DOHH2 (cell line): ENCODE results near the gene RSPO4.

Experiments
- H3F3A ChIP-seq: fragments of 200-600 bp; sonication (generic), shearing (Covaris generic); 2 replicates; pipeline ENCODE4 v1.6.0; 2016; ENCODE audit warnings: antibody characterized with exemption, mild to moderate bottlenecking; ENCODE audit not compliant: control insufficient read depth, insufficient read depth
- H3K27ac ChIP-seq: fragments of 200-600 bp; sonication (generic); 2 replicates; pipeline ENCODE4 v1.5.1; 2014; ENCODE audit warnings: low read depth, mild to moderate bottlenecking, low read length, moderate library complexity
- H3K27me3 ChIP-seq: fragments of 200-600 bp; sonication (generic); 2 replicates; pipeline ENCODE4 v1.6.1; 2014; ENCODE audit warnings: mild to moderate bottlenecking, low read length, mixed read lengths; ENCODE audit not compliant: control insufficient read depth
- H3K36me3 ChIP-seq: fragments of 200-600 bp; sonication (generic); 2 replicates; pipeline ENCODE4 v1.6.1; 2014; ENCODE audit warnings: mild to moderate bottlenecking, low read length, moderate library complexity, mixed read lengths; ENCODE audit not compliant: control insufficient read depth
- H3K4me1 ChIP-seq: fragments of 200-600 bp; sonication (generic); 2 replicates; pipeline ENCODE4 v1.6.1; 2014; ENCODE audit warnings: mild to moderate bottlenecking, low read length, mixed read lengths; ENCODE audit not compliant: control insufficient read depth
- H3K4me2 ChIP-seq: fragments of 200-600 bp; sonication (generic); 2 replicates; pipeline ENCODE4 v1.6.0; 2014; ENCODE audit warnings: mild to moderate bottlenecking, low read length, moderate library complexity
- H3K4me3 ChIP-seq: fragments of 200-600 bp; sonication (generic); 2 replicates; pipeline ENCODE4 v1.5.1; 2014; ENCODE audit warnings: mild to moderate bottlenecking, low read length, mixed read lengths
- H3K79me2 ChIP-seq: fragments of 200-600 bp; sonication (generic); 2 replicates; pipeline ENCODE4 v1.6.1; 2014; ENCODE audit warnings: mild to moderate bottlenecking, low read length, mixed read lengths; ENCODE audit not compliant: control insufficient read depth
- H3K9me2 ChIP-seq: fragments of 200-600 bp; sonication (generic); replicated peaks from 2 replicates; pipeline ENCODE4 v1.6.1; 2014; ENCODE audit warnings: mild to moderate bottlenecking, low read length, mixed read lengths; ENCODE audit not compliant: control insufficient read depth
- H3K9me3 ChIP-seq: fragments of 200-600 bp; sonication (generic); 2 replicates; pipeline ENCODE4 v1.6.1; 2014; ENCODE audit warnings: antibody characterized with exemption, low read length, mixed read lengths; ENCODE audit not compliant: control insufficient read depth, insufficient read depth
- H4K20me1 ChIP-seq: fragments of 200-600 bp; sonication (generic); 2 replicates; pipeline ENCODE4 v1.6.0; 2014; ENCODE audit warnings: low read depth, mild to moderate bottlenecking, antibody characterized with exemption, low read length, moderate library complexity; ENCODE audit not compliant: control insufficient read depth, insufficient read depth
- EZH2phosphoT487 ChIP-seq: fragments of 200-600 bp; sonication (generic); IDR thresholded peaks from 2 replicates; pipeline ENCODE4 v1.6.1; 2017; ENCODE audit warnings: borderline replicate concordance, mild to moderate bottlenecking, antibody characterized with exemption, low read length, moderate library complexity, mixed read lengths
- TF ChIP-seq, protein P1 (sequence below): fragments of 200-600 bp; sonication (generic); IDR thresholded peaks from one replicate; pipeline ENCODE4 v1.5.1; 2014; ENCODE audit warnings: antibody characterized with exemption, mild to moderate bottlenecking, low read depth, low read length; ENCODE audit not compliant: poor library complexity, severe bottlenecking

Gene RSPO4

DNA sequence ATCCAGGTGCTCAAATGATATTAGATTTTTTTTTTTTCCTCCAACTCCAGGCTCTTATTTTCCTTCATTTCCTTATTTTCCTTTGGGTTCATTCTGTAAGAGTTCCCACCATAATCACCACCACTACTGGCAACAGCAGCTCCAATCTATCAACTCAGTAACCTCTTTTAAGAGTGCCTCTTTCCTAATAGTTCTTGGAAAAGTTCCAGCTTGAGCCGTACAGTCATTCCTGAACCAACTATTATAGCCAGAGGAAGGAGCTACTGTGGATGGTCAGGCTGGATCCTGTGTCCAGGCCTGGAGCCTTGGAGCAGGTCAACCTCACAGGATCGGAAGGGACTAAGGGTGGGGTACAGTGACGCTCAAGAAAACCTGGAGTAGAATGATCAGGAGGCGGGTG is 81.8 kb downstream of the RSPO4 start:
- no peaks in the 10 kb centered on the region for H3K4me1 ChIP-seq
- H3K27ac ChIP-seq: no peak overlapping the region
- no peaks in the 10 kb centered on the region for H3K79me2 ChIP-seq
- H3K36me3 ChIP-seq: no peaks in the 10 kb centered on the region
- no peaks in the 10 kb centered on the region for H3F3A ChIP-seq
- no peaks in the 10 kb centered on the region for H4K20me1 ChIP-seq
- no peak overlapping the region for H3K4me3 ChIP-seq
- no peak for TF ChIP-seq EZH2phosphoT487
- TF ChIP-seq, protein P1, sequence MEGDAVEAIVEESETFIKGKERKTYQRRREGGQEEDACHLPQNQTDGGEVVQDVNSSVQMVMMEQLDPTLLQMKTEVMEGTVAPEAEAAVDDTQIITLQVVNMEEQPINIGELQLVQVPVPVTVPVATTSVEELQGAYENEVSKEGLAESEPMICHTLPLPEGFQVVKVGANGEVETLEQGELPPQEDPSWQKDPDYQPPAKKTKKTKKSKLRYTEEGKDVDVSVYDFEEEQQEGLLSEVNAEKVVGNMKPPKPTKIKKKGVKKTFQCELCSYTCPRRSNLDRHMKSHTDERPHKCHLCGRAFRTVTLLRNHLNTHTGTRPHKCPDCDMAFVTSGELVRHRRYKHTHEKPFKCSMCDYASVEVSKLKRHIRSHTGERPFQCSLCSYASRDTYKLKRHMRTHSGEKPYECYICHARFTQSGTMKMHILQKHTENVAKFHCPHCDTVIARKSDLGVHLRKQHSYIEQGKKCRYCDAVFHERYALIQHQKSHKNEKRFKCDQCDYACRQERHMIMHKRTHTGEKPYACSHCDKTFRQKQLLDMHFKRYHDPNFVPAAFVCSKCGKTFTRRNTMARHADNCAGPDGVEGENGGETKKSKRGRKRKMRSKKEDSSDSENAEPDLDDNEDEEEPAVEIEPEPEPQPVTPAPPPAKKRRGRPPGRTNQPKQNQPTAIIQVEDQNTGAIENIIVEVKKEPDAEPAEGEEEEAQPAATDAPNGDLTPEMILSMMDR: no peak
- H3K9me3 ChIP-seq: no peaks in the 10 kb centered on the region
- H3K4me2 ChIP-seq: no peak overlapping the region
- H3K27me3 ChIP-seq: no peaks in the 10 kb centered on the region
- no peaks in the 10 kb centered on the region for H3K9me2 ChIP-seq

DNA sequence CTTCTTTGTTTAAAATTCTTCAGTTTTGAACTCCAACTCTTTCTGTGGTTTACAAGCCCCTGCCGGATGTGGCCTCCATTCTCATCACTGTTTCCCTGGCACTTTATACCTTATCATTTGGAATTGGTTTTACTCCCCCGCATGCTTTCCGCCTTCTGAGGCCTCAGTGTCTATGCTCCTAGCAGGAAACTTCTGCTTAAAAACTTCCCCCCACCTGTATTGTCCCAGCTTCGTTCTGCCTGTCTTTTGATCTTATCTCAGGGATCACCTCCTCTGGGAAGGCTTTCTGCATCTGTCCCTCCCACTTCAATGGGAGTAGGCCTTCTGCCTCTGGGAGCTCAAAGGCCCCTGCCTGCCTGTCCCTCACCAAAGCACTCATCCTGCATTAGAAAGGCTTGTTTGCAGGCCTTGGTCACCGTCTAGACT is 82.6 kb downstream of the RSPO4 start:
- Histone ChIP-seq H3K4me1 (no peaks in the 10 kb centered on the region), H3F3A (no peaks in the 10 kb centered on the region), H3K9me3 (no peaks in the 10 kb centered on the region), H3K79me2 (no peaks in the 10 kb centered on the region), H3K27me3 (no peaks in the 10 kb centered on the region), H3K9me2 (no peaks in the 10 kb centered on the region), H3K27ac (no peak overlapping the region), H3K4me2 (no peak overlapping the region), H3K36me3 (no peaks in the 10 kb centered on the region), H4K20me1 (no peaks in the 10 kb centered on the region), H3K4me3 (no peak overlapping the region)
- TF ChIP-seq, protein P1: no peak
- no peak for TF ChIP-seq EZH2phosphoT487

DNA sequence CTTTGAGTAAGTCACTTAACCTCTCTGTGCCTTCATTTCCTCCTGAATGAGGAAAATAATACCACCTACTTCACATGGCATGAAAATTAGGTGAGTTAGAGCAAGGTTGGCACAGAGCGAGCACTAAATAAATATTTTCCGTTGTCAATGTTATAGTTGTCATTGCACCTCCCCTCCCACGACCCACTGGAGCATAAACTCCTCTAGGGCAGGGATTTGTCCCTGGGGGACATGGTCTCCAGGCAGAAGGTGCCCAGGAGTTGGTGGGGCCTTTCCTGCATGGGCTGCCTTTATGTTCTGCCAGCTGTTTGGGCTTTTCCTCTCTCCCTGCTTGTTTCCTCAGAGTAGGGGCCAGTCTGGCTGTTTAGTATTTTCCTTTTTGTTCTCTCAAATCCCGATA is 84.7 kb downstream of the RSPO4 start:
- H3K79me2 ChIP-seq: no peaks in the 10 kb centered on the region
- H3K9me3 ChIP-seq: no peaks in the 10 kb centered on the region
- H3K27ac ChIP-seq: no peak overlapping the region
- H3K9me2 ChIP-seq: no peaks in the 10 kb centered on the region
- H3K4me3 ChIP-seq: no peak overlapping the region
- no peak for TF ChIP-seq EZH2phosphoT487
- TF ChIP-seq, protein P1: no peak
- no peaks in the 10 kb centered on the region for H3F3A ChIP-seq
- H3K4me2 ChIP-seq: no peak overlapping the region
- H3K36me3 ChIP-seq: no peaks in the 10 kb centered on the region
- H3K4me1 ChIP-seq: no peaks in the 10 kb centered on the region
- no peaks in the 10 kb centered on the region for H4K20me1 ChIP-seq
- H3K27me3 ChIP-seq: no peaks in the 10 kb centered on the region

DNA sequence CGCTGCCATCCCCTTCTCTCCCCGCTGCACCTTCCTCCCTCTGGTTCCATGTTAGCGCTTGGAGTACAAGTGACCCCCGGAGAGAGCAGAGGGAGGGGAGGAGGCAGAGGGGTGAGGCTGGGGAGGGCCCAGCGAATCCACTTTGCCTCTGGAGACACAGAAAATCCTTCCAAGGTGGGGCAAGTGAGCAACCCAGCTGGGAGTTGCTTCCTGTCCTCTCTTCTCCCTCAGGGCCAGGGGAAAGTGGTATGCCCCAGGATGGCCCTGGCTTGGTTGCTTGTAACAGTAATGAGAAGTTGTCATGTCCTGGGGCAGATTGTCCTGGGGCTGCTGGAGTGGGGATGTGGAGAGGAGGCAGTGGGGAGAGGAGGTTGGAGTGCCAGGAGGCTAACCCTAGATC is 85.3 kb downstream of the RSPO4 start:
- Histone ChIP-seq H3K9me3 (no peaks in the 10 kb centered on the region), H3K27me3 (no peaks in the 10 kb centered on the region)
- TF ChIP-seq, protein P1: no peak
- no peak for TF ChIP-seq EZH2phosphoT487

More for the DNA sequence above, 85.3 kb downstream of the RSPO4 start:
- Histone ChIP-seq H3K4me3 (no peak overlapping the region), H3K27ac (no peak overlapping the region), H3K4me2 (no peak overlapping the region), H3F3A (no peaks in the 10 kb centered on the region), H3K4me1 (no peaks in the 10 kb centered on the region), H3K36me3 (no peaks in the 10 kb centered on the region), H4K20me1 (no peaks in the 10 kb centered on the region), H3K79me2 (no peaks in the 10 kb centered on the region), H3K9me2 (no peaks in the 10 kb centered on the region)
